Limb (tissue), 2 donors: Measurements from ENCODE around the gene EIF4A3.
A peak's percentile ranks its signal among the peaks of the same experiment; 100 is the strongest.
"Not testable (repeated sequence)": the region's sequence is repeated elsewhere in the genome, so short reads cannot be mapped to it uniquely, and the experiment has no call there.

ENCODE experiments used
- DNase-seq, 2 donors: peaks; one replicate each; pipeline ENCODE4 v3.0.0-alpha.2; 2016; ENCODE audit errors: extremely low spot score in 2 of 2

EIF4A3 gene

GRCh38 chr17:80101011-80101945, 45.6 kb downstream of the EIF4A3 start, which contains the start of gene GAA:
TSS of gene GAA (plus strand) at chr17:80101581. CDS start at chr17:80104587, 3,006 bp downstream.
- peak; percentile 90 to 96 for DNase-seq

- no peak for DNase-seq
These were observed 46.9 kb downstream of the EIF4A3 start for GRCh38 chr17:80100035-80100323.

GRCh38 chr17:80099291-80100034, 47.5 kb downstream of the EIF4A3 start:
- no peak for DNase-seq

- DNase-seq: no peak
These were observed 48.9 kb downstream of the EIF4A3 start for GRCh38 chr17:80097844-80098691.

DNA sequence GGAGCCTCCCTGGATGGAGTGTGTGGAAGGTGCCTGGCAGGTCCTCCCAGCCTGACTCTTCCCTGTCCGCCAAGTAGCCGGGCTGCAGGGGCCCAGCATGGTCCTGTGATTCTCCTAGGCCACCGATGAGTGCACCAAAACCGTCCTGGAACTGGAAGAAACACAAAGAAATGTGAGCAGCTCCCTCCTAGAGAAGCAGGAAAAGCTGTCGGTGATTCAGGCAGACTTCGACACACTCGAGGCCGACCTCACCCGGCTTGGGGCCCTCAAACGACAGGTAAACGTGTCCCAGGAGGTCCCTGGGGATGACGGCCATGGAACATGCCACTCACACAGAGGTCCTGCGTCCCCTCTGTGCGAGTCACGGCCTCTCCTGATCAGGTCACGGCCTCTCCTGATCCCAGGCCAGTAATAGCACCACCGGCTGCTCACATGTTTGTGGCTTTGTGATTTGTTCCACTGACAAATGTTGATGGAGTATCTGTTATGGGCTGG, 49.8 kb downstream of the EIF4A3 start:
- DNase-seq: peak in 1 of 2 donors; percentile 29

DNA sequence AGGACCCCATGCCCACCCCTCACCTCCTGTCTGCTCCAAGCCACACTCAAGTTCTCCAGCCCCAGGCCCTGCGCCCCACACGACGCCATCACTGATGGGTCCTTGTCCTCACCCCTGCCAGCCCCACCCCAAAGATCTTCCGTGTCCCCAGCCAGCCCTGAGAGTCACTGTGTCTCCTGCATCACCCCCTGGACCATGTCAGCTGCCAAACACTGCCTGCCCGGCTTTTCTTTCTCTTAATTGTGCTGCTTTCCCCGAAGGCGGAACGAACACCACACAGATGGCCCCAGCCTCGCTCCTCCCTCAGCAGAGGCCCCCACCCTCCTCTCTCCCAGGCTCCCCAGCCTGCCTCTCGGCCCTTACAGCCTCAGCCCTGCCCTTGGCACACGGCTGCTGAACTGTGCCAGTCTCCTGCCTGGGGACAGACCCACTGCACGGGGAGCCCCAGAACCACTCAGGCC, 50.3 kb downstream of the EIF4A3 start:
- peak; percentile 28 to 61 for DNase-seq

DNA sequence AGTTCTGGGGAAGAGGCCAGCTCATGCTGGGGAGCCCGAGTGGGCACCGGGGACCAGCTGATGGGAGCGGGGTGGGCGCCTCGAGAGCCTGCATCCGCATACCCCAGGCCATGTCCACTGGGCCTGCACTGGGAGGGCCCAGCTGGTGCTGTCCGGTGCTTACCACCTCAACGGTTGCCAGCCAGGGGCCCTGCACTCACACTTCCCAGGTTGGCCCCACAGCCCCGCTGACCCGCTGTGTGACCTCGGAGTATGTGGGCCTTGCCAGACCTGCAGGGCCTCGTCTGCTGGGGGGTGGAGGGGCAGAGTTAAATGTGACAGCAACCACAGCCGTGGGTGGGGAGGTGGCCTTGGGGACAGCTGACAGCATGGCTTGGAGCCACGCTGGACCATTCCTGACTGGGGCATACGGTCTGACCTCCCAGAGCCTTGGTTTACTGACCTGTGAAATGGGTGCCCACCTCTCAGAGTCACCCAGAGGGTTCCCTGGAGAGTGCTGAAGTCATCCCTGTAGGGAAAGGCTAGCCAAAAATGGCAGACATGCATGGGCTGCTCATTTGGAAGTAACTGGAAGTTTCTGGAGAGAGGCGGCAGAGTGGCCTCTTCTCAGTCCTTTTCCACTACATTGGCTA, 51.0 kb downstream of the EIF4A3 start:
- DNase-seq: no peak

GRCh38 chr17:80095038-80095843, 51.7 kb downstream of the EIF4A3 start:
- DNase-seq: no peak

- DNase-seq: no peak
These were observed 54.0 kb downstream of the EIF4A3 start for GRCh38 chr17:80092959-80093358.

- no peak for DNase-seq
These were observed 55.6 kb downstream of the EIF4A3 start for GRCh38 chr17:80091376-80091775.

DNA sequence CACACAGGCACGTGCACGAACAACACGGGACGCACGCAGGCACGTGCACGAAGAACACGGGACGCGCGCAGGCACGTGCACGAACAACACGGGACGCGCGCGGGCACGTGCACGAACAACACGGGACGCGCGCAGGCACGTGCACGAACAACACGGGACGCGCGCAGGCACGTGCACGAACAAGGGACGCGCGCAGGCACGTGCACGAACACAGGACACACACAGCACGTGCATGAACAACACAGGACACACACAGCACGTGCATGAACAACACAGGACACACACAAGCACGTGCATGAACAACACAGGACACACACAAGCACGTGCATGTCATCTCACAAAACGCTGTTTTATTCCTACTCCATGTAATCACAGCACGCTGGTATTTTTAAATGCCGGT, 56.8 kb downstream of the EIF4A3 start:
- not testable (repeated sequence) for DNase-seq

GRCh38 chr17:80089762-80090161, 57.2 kb downstream of the EIF4A3 start:
- no peak for DNase-seq

DNA sequence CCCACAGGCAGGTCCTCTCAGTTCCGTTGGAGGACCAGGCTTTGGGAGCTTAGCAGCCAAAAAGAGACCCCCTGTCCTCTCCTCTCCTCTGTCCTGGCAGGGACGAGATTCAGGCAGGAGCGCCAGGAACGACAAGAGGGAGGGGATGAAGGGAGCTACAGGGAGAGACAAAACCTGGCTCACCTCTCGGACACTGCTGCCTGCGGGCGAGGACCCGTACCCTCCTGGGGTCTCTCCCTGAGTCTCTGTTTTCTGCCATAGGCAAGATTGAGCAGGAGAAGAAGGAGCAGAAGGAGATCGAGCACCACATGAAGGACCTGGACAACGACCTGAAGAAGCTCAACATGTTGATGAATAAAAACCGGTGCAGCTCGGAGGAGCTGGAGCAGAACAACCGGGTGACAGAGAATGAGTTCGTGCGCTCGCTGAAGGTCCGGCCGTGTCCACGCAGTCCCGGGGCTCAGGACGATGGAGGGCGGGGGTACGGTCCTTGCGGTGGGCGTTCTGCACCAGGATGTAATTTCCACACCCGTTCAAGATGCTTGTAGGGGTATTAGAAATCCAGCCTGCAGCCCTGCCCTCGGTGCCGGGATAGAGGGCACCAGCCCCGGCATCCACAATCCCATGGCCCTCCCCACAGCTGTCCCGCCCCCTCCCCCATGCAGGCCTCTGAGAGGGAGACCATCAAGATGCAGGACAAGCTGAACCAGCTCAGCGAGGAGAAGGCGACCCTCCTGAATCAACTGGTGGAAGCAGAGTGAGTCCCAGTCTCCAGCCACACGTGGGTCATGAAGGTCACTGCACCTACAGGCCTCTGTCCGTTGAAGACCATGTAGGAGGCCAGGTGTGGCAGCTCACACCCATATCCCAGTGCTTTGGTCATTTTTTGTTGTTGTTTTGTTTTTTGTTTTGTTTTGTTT, 59.3 kb downstream of the EIF4A3 start:
- DNase-seq: no peak

- DNase-seq: no peak
These were observed 60.3 kb downstream of the EIF4A3 start for GRCh38 chr17:80086616-80087015.

DNA sequence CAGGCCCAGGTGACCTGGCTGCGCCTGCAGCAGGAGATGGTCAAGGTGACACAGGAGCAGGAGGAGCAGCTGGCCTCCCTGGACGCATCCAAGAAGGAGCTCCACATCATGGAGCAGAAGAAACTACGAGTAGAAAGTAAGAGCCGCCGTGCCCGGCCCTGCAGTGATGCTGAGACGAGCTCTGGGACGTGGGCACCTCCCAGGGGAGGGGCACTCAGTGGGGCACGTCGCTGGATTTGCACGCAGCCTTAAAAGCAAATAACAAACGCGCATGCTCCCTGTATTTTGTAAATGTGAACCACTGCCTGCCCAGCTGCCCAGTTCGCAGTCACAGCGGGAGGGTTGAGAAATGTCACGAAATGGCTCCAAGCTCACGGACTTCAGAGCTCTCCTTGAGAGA, 60.8 kb downstream of the EIF4A3 start:
- DNase-seq: no peak

GRCh38 chr17:80084773-80085172, 62.2 kb downstream of the EIF4A3 start:
- no peak for DNase-seq
